DMS 273 (cell line): Measurements from ENCODE around the gene SERGEF.
"Not testable (repeated sequence)": the region's sequence is repeated elsewhere in the genome, so short reads cannot be mapped to it uniquely, and the experiment has no call there.

Experiments used
- DNase-seq: peaks from one replicate; lab custom pipeline; 2025; ENCODE audit not compliant: unreplicated experiment; lab: John Stamatoyannopoulos, UW

Gene SERGEF

DNA sequence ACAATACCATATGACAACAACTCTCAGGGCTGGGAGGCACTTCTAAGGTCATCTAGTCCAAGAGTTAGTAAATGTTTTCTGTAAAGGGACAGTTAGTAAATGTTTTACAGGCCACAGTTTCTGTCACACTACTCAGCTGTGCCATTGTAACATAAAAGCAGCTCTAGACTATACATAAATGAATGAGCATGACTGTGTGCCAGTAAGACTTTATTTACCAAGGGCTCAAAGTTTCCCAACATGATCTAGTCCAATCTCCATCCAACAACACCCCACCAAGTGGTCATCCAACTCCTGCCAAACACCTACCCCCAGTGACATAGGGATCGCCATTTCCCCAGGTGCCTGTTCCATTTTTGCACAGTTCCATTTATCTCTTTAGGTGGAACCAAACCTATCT lies 12.1 kb downstream of the SERGEF start:
- no peak for DNase-seq

DNA sequence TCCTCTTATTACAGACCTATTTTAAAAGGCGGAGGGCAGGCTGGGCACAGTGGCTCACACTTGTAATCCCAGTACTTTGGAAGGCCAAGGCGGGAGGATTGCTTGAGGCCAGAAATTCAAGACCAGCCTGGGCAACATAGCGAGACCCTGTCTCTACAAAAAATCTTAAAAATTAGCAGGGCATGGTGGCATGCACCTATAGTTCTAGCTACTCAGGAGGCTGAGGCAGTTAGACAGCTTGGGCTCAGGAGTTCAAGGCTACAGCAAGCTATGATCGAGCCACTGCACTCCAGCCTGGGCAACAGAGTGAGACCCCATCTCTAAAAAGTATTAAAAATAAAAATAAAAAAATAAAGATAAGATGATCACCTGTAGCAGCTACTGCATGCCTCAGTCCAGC lies 12.7 kb downstream of the SERGEF start:
- DNase-seq = not testable (repeated sequence)

DNA sequence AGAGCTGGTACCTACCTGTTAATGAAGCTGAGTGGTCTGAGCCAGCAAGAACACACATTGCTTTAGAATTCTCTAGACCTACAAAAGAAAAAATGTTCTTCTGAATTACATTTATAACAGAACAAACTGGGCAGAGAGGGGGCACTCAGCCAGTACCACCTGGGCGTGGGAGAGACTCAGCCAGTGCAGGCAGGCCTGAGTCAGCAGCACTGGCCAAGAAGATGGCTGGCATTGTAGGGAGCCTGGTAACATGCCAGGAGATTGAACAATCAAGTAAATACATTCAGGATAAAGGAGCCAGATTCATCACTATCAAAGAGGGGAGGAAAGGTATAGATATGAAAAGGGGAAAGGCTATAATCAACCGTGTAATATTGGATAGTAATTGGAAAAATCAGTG lies 19.9 kb downstream of the SERGEF start:
- no peak for DNase-seq

DNA sequence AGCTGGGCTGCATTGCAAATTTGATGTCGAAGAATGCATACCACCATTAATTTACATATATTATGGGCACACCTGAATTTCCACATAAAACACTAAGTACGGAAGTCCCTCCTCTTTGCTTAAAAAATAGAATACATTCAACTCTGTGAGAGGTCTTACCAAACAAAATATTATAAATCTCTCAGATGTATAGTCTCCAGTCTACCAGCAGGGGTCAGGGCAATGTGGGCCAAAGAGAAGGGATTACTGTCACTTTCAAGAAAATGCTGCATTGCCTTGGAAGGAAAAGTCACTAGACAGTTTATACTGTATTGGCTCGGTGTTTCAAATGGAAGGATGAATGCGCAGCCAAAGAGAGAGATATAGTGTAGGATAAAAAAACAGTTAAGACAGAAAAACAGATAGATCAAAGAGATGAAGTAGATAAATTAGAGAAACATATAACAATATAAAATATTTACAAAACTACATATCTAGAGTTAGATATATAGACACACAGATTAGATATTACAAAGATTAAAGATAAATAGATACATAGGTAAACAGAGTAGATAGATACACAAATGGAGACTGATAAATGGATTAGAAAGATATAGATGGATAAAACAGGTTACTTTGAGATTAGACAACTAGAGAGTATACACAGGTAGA lies 20.9 kb downstream of the SERGEF start:
- peak; percentile 54 for DNase-seq

DNA sequence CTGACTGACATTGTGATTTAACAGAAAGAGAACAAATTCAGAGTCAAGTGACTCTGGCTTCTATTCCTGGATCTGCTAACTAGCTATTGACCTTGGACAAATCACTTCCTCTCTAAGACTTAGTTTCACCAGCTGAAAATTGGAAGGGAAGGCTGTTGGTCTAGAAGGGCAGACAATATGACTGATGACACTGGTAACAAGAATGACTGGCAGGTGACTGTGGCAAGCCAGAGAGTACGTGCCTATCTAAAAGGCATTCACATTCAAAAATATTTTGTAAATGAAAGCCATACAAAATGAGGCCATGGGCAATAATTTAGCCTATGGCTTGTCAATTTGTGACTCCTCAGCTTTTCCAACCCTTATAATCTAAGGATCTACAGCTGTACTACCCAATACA lies 23.5 kb downstream of the SERGEF start:
- no peak for DNase-seq

DNA sequence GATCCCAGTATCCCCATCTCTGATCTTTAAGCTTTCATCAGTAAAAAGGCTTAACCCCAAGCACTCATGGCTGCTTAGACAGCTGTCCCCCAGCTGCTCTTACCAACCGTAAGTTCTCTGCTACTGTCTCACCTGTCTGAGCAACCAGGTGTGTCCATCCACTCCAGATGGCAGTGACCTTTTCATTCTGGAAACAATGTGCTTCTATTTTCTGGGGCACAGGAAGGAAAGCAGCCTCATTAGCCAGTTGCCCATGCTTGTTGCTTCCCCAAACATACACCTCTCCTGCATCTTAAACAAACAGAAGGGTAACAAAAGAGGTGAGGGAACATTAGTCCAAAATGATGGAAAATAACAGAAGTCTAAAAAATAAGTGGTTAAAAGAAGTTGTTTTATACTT lies 24.4 kb downstream of the SERGEF start:
- no peak for DNase-seq

DNA sequence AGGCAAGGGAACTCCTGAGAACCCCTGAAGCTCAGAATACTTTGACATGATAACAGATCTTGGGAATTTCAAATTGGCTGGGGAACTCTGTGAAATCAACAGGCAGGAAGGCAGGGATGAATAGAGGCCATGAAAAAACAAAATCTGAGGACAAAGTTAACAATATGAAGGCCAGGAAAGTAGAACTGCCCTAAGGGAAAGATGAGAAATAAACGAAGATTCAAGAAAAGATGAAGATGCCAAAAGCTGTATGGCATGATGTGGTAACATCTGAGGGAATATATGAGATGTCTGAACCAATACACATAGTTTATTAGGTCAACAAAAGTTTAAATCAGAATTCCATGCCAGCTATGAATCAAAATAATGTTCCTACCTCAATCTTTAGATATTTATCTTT lies 25.0 kb downstream of the SERGEF start:
- no peak for DNase-seq

DNA sequence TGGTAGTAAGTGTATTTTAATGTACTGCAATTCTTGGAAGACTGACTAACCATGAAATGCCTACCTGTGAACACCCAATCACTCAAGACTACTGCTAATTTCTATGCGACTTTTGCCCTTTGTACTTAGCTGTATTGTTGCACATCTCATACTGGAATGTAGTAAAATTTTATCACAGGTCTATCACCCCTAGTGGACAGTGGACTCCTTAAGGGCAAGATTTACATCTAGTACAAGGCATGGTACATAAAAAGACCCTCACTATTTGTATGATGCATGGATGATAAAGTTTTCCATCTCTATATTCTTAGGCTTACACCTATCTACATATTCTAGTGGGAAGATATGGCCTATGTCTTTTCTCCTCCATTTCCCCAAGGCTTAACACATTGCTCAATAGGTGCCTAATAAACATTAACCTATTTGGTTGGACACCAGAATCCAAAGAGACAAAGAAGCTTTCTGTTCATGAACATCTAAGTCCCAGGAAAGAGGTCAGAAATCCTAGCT lies 26.1 kb downstream of the SERGEF start:
- DNase-seq = no peak

DNA sequence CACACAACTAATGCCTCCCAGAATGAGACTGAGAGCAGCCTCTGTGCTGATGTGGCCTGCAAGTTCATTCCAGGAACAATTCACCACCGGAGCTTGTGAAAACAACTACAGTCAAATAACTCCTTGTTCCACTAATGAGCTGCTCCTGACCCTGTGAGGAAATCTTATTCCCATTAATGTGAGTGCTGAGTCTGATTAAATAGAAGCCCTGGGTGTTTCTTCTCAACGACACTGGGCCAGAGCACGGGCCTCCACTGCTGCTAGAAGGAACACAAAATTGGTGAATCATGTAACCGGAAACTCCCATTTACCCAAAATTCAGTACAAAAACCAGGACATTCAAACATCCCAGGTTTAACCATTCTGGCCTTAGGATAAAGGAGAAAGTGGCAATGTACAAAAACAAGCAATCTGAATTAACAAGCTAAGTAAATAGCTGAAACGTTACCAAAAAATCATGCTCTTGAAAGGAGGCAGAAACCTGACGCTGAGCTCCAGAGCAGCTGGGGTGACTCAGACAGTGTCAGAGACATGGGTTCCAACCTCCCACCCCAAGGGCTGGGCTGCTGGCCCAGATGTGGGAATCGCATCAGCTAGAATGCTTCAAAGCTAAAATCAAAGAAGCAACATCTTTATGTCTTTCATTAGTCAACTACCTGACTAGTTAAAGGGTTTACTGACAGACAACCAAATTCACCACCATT lies 26.7 kb downstream of the SERGEF start:
- no peak for DNase-seq

DNA sequence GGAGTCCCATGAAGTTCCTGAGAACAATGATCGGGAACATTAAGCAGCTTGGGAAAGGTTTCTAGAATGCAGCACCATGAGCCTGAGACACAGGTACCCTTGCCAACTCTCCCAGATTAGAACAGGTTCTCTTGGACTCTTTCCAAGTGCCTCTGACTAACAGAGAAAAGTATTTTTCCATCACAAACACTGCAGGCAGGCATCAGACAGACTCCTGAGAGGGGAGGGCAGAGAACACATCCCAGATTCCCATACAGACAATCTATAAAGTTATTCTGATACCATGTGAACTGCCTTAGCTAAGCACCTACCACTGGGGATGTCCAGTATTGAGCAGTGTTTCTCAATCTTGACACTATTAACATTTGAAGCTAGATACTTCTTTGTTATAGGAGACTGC lies 27.3 kb downstream of the SERGEF start:
- peak; percentile 5 for DNase-seq

DNA sequence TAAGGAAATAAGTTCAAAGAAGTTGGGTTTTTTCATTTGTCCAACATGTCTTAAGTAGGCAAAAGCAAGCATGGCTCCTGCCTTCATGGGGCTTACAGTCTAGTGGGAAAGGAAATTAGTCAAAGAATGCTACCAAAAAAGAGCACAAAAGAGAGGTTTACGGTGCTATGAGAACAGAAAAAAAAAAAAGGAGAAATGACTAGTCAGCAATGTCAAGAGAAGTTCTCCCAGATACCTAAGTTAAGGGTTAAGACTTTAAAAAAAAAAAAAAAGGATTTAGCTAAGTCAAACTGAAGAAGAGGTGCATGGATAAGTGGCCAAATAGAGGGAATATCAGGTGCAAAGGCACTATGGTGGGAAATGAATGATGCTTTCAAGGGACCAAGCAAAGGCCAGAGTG lies 29.3 kb downstream of the SERGEF start:
- no peak for DNase-seq

DNA sequence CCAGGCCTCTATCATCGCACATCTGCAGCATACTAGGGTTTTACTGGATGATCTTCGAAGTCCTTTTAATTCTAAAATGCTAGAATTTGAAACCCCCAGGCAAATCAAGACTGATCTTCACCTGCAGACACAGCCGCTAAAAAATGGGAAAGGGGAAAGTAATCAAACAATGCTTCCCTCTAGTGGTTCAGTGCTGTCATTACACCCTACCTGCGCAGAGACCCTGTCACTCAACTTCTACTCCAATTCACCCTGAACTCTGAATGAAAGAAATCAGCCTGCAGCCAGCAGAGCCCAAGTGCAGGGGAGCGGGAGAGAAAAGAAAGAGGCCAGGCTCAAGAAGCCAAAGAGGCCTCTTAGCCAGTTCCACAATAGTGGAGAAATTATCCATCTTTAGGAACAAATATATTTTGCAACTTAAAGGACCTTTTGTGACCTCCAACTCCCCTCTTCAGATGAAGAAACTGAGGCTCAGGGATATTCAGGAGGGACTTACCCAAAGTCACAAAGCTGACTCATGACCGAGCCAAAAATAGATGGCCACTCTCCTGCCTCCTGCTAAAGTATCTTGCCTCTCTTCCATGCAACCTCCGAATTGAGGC lies 33.0 kb downstream of the SERGEF start:
- DNase-seq = peak; percentile 61

DNA sequence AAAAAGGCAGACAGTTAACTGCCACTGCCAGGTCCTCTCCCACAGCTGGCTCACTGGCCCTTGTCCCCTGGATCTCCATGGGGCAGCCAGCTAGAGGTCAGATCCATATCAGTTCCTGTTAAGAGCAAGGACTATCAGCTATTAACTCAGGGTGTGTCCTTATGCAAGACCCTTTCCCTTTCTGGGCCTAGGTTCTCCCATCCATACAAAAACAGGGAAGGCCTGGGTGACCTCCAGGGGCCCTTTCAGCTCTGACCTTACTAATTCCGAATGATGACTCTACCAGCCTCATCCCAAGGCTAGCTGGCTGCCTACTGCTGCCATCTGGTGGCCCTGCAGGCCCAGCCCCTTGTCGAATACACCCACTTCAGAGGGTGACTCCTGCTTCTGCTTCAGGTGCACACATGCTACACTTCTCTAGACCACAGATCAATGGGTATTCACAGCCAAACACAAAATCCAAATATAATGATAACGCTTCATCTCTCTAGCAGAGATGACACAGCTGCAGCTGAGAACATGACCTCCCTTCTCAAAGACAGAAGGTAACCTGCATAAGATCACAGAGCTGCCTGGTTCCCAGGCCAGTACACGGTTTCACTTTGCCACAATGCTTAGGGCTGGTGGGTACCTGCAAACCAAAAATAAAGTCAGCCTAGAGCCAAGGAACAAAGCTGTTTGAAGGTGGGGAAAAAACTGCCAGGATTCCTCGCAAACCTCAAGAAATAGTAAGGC lies 34.1 kb downstream of the SERGEF start:
- peak; percentile 70 for DNase-seq

DNA sequence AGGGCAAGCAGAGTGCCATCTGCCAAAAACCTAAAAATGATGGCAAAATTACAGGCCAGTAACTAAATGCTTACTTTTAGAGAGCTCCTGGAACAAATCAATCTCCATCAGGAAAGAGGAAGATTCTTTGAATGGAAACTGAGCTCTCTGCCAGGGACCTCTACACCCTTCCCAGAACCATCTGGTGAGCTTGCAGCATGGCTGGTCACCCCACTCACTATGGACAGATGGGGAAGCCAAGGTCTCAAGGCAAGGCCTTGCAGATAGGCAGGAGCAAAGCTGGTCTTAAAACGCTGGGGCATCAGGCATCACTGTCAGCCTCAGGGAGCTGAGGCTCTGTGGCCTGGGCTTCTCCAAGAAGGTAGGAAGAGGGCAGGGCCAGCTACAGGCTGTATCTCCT lies 36.2 kb downstream of the SERGEF start:
- peak; percentile 64 for DNase-seq

DNA sequence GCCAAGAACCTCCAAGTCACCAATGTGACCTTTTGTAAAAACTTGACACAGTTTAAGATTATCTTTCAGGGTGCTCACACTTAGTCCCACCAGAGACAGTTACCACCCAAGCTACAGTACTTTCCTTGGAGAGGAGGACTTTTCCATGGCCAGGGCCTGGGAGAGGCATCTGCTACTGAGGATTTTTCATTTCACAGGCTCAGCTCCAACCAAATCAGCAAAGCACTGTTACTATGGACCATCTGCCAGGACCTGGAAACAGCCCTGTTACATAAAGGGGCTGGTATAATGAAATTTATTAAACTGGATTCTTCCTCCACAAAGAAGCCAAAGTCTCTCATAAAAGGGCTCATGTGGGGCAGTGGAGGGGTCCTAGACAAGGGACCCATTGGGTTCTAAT lies 38.6 kb downstream of the SERGEF start:
- peak; percentile 59 for DNase-seq

DNA sequence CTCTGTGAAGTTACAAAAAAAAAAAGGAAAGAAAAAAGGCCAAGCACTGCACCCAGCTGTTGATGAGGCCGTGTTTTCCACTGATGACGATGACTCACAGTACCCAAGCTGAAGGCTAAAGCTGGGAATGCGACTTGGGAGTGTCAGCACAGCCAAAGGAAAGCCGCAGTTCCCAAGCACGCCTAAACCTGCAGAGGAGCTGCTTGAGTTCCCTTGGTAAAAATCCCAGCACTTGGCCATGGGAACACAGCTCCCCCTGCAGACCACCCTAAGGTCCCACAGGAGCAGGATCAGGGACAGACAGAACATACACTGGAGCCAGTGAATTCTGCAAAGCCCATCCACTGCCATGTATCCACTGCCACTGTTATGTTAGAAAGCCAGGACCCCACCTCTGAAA lies 39.9 kb downstream of the SERGEF start:
- peak; percentile 79 for DNase-seq

DNA sequence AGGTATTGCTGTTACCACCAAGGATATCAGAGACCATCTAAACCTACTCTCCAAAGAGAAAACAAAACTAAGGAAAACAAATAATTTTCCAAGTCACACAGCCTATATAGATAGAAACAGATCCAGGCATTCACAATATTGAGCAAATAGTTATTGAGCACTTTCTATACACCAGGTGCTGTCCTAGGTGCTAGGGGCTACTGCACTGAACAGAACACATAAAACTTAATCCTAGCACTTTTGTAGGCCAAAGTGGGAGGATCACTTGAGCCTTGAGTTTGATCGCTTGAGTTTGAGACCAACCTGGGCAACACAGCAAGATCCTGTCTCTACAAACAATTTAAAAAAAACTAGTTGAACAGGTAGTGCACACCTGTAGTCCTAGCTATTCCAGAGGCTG lies 44.6 kb downstream of the SERGEF start:
- DNase-seq = no peak

DNA sequence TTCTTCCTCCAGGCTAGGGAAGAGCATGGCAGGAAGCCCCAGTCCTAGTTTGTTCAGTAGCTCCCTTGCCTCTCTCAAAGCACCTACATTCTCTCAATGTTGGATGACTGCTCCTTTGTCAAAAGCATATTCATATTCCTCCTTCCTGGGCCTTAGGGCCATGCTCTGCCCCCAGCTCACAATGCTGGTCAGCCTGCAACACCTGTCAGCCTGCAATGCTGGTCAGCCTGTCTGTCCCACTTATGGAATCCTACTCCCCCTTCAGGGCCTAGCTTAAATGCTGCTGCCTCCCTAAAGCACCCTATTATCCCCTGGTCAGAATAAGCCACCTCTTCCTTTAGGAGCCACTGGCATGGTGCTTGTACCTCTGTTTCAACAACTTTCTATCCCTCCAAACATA lies 45.2 kb downstream of the SERGEF start:
- no peak for DNase-seq

DNA sequence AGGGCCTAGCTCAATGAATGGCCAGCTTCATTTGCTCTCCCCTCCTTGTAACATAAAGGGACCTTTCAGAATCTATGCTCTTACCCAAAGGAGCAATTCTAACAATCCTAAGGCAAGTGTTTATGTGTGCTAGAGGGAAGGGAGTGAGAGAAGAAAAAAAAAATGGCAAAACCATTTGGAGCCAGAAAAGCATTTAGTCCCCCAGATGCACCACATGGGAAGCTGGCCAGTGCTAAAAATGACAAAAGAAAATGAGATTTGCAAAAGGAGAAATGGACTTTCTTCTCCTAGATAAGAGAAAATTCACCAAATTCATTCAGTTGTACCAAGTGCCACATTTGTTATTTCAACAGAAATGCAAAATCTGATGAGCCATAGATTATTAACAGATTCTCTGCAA lies 52.8 kb downstream of the SERGEF start:
- DNase-seq = no peak

DNA sequence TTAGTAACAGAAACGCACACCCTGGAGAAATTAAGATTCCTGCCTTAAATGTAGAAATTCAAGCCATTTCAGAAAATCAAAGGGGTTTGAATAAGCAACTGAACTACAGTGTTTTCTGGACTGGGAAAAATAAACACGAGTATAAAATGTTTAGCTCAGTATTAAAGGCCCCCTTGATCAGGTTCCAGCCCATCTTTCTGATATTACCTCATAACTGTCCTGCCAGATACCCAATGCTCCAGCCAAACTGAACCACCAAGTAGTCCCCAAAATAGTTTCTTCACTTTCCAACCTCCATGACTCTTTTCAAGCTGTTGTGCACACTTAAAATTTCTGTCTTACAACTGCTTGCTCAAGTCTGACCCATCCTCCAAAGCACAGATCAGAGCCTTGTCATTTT lies 54.4 kb downstream of the SERGEF start:
- no peak for DNase-seq

DNA sequence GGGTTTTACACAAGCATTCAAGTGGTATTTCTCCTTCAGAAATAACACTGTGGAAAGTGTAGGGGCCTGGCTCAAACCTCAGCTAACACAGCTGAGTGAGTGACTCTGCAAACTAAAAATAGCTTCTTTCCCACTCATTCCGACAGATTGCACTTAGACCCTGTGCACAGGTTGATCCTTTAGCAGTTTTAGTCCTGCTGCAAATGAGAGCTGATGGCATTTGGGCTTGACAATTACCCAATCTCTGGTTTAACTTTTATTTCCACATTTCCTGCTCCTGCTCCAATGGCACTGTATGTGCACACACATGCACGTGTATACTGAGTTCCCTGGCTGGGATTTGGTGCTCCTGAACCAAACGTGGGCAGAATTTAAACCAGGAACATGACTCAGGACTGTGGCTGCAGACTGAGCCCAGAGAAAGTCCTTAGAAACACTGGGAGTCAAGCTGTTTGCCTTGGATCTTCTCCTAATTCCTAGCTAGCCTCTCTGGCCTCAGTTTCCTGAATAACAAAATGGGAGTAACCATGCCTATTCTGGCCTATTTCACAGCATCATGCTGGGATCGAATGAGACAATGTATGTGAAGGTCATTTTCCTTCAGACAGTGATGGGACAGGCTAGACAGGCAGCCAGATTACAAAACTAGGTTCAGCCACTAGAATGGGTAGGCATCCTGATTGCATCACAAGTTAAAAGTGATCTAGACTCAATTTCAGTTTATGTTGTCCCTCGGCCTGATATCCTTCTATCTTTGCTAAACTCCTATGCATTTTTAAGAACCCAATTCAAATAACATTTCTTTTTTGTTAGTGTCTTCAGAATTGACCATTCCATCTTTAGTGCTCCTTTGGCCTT lies 58.2 kb downstream of the SERGEF start:
- DNase-seq = no peak
